CD4-positive, alpha-beta T cell treated with Interleukin-10 for 1 hour (primary cell): Measurements from ENCODE around the gene HAUS7.

Experiments used
- DNase-seq: peaks from one replicate; pipeline ENCODE4 v3.0.0-alpha.2; 2020

The HAUS7 gene

GRCh38 chrX:153450114-153450948 lies 20.0 kb downstream of the HAUS7 start:
- no peak for DNase-seq

- no peak for DNase-seq
Measured at GRCh38 chrX:153449368-153450113, 20.8 kb downstream of the HAUS7 start.

- DNase-seq, result no peak
Measured at GRCh38 chrX:153448556-153449367, 21.6 kb downstream of the HAUS7 start.

- DNase-seq, result no peak
Measured at GRCh38 chrX:153447581-153447960, 22.8 kb downstream of the HAUS7 start.

GRCh38 chrX:153446950-153447580 lies 23.3 kb downstream of the HAUS7 start:
- DNase-seq, result no peak

GRCh38 chrX:153446636-153446936 lies 23.8 kb downstream of the HAUS7 start:
- DNase-seq, result no peak

- no peak for DNase-seq
Measured at GRCh38 chrX:153445856-153446635, 24.3 kb downstream of the HAUS7 start, which contains the start of gene TREX2. Gene TREX2 (minus strand): TSS chrX:153446056. CDS start chrX:153445430, 626 bp downstream.

- no peak for DNase-seq
Measured at GRCh38 chrX:153445106-153445855, 25.1 kb downstream of the HAUS7 start.

- no peak for DNase-seq
Measured at GRCh38 chrX:153444333-153445011, 25.9 kb downstream of the HAUS7 start.

GRCh38 chrX:153443476-153444332 lies 26.7 kb downstream of the HAUS7 start:
- no peak for DNase-seq

- DNase-seq, result no peak
Measured at GRCh38 chrX:153442463-153442862, 27.9 kb downstream of the HAUS7 start.

- DNase-seq, result no peak
Measured at GRCh38 chrX:153441981-153442380, 28.4 kb downstream of the HAUS7 start.

- no peak for DNase-seq
Measured at GRCh38 chrX:153441296-153441695, 29.1 kb downstream of the HAUS7 start.

GRCh38 chrX:153440556-153441135 lies 29.7 kb downstream of the HAUS7 start:
- DNase-seq, result no peak

GRCh38 chrX:153439977-153440376 lies 30.4 kb downstream of the HAUS7 start:
- DNase-seq, result no peak

- no peak for DNase-seq
Measured at GRCh38 chrX:153438532-153438931, 31.8 kb downstream of the HAUS7 start.

GRCh38 chrX:153435845-153436244 lies 34.5 kb downstream of the HAUS7 start:
- no peak for DNase-seq

GRCh38 chrX:153434801-153435200 lies 35.6 kb downstream of the HAUS7 start:
- no peak for DNase-seq

- DNase-seq, result no peak
Measured at GRCh38 chrX:153433781-153434285, 36.5 kb downstream of the HAUS7 start.
